HG03354 (cell line): ENCODE measurements around the gene ENPP1.

Experiments used
- ATAC-seq: cut with Tn5 transposase; IDR thresholded peaks from one replicate; pipeline ENCODE4 v1.9.1; 2021; ENCODE audit warnings: mild to moderate bottlenecking; ENCODE audit not compliant: unreplicated experiment, poor library complexity, severe bottlenecking

Gene ENPP1

GRCh38 chr6:131807644-131808459 lies at the start of gene ENPP1:
TSS of gene ENPP1 (plus strand) at chr6:131808020. CDS start at chr6:131808036, 16 bp downstream.
- peak; percentile 66 for ATAC-seq

- no peak for ATAC-seq
Observed at GRCh38 chr6:131758920-131759319, 48.9 kb upstream of the ENPP1 start.

- no peak for ATAC-seq
Observed at GRCh38 chr6:131761060-131761761, 46.6 kb upstream of the ENPP1 start.

GRCh38 chr6:131761762-131762067 lies 46.1 kb upstream of the ENPP1 start:
- no peak for ATAC-seq

- no peak for ATAC-seq
Observed at GRCh38 chr6:131762984-131763383, 44.8 kb upstream of the ENPP1 start.

- ATAC-seq: no peak
Observed at GRCh38 chr6:131763749-131764148, 44.1 kb upstream of the ENPP1 start.

- ATAC-seq: no peak
Observed at GRCh38 chr6:131764350-131764749, 43.5 kb upstream of the ENPP1 start.

GRCh38 chr6:131765081-131765803 lies 42.6 kb upstream of the ENPP1 start:
- ATAC-seq: no peak

- no peak for ATAC-seq
Observed at GRCh38 chr6:131765804-131766135, 42.0 kb upstream of the ENPP1 start.

- no peak for ATAC-seq
Observed at GRCh38 chr6:131766631-131767030, 41.2 kb upstream of the ENPP1 start.

GRCh38 chr6:131768964-131769363 lies 38.9 kb upstream of the ENPP1 start:
- ATAC-seq: no peak

- ATAC-seq: no peak
Observed at GRCh38 chr6:131769385-131770141, 38.3 kb upstream of the ENPP1 start.

- no peak for ATAC-seq
Observed at GRCh38 chr6:131770776-131771175, 37.0 kb upstream of the ENPP1 start.

GRCh38 chr6:131773284-131773950 lies 34.4 kb upstream of the ENPP1 start:
- no peak for ATAC-seq

GRCh38 chr6:131775886-131776285 lies 31.9 kb upstream of the ENPP1 start:
- ATAC-seq: no peak

- ATAC-seq: no peak
Observed at GRCh38 chr6:131776985-131777384, 30.8 kb upstream of the ENPP1 start.

- ATAC-seq: no peak
Observed at GRCh38 chr6:131778169-131778568, 29.7 kb upstream of the ENPP1 start.

GRCh38 chr6:131779304-131779703 lies 28.5 kb upstream of the ENPP1 start:
- ATAC-seq: no peak

GRCh38 chr6:131780600-131780999 lies 27.2 kb upstream of the ENPP1 start:
- ATAC-seq: no peak

GRCh38 chr6:131781687-131782086 lies 26.1 kb upstream of the ENPP1 start:
- ATAC-seq: no peak
